OCI-LY7 (cell line): ENCODE measurements around the gene CLTCL1.

Experiments
- EZH2phosphoT487 ChIP-seq: fragments of 200-600 bp; sonication (generic); IDR thresholded peaks from 2 replicates; pipeline ENCODE4 v1.6.1; 2018; ENCODE audit warnings: low read depth, borderline replicate concordance, mild to moderate bottlenecking, mixed run types, antibody characterized with exemption, low read length, moderate library complexity, mixed read lengths
- TF ChIP-seq, protein P1 (sequence below): fragments of 200-600 bp; sonication (generic); conservative IDR thresholded peaks from 2 replicates; pipeline ENCODE4 v1.5.1; 2014; ENCODE audit warnings: mild to moderate bottlenecking, antibody characterized with exemption, low read length, moderate library complexity, mixed read lengths

DNA sequence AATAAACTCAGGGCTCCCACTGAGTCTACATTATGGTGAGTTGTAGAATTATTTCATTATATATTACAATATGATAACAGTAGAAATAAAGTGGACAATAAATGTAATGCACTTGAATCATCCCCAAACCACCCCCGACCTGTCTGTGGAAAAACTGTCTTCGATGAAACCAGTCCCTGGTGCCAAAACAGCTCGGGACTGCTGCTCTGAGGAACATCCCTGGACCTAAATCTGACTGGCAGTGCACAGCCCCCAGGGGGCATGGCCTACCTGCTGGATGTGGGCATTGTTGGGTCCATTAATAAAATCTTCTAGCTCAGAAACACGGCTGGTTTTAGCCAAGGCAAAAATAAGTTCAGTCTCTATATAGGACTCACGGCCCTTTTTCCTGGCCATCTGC, 83.6 kb downstream of the CLTCL1 start:
- TF ChIP-seq, protein P1, sequence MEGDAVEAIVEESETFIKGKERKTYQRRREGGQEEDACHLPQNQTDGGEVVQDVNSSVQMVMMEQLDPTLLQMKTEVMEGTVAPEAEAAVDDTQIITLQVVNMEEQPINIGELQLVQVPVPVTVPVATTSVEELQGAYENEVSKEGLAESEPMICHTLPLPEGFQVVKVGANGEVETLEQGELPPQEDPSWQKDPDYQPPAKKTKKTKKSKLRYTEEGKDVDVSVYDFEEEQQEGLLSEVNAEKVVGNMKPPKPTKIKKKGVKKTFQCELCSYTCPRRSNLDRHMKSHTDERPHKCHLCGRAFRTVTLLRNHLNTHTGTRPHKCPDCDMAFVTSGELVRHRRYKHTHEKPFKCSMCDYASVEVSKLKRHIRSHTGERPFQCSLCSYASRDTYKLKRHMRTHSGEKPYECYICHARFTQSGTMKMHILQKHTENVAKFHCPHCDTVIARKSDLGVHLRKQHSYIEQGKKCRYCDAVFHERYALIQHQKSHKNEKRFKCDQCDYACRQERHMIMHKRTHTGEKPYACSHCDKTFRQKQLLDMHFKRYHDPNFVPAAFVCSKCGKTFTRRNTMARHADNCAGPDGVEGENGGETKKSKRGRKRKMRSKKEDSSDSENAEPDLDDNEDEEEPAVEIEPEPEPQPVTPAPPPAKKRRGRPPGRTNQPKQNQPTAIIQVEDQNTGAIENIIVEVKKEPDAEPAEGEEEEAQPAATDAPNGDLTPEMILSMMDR = no peak
- no peak for TF ChIP-seq EZH2phosphoT487
